GM12873 (cell line): ENCODE data around the gene MTG2.

Experiments
- CTCF ChIP-seq: IDR thresholded peaks from 2 replicates; pipeline ENCODE4 v1.5.1; 2012; ENCODE audit warnings: low read depth, mild to moderate bottlenecking, moderate library complexity, low read length, control low read depth; ENCODE audit not compliant: insufficient read depth; ENCODE audit errors: missing control alignments

Gene MTG2

DNA sequence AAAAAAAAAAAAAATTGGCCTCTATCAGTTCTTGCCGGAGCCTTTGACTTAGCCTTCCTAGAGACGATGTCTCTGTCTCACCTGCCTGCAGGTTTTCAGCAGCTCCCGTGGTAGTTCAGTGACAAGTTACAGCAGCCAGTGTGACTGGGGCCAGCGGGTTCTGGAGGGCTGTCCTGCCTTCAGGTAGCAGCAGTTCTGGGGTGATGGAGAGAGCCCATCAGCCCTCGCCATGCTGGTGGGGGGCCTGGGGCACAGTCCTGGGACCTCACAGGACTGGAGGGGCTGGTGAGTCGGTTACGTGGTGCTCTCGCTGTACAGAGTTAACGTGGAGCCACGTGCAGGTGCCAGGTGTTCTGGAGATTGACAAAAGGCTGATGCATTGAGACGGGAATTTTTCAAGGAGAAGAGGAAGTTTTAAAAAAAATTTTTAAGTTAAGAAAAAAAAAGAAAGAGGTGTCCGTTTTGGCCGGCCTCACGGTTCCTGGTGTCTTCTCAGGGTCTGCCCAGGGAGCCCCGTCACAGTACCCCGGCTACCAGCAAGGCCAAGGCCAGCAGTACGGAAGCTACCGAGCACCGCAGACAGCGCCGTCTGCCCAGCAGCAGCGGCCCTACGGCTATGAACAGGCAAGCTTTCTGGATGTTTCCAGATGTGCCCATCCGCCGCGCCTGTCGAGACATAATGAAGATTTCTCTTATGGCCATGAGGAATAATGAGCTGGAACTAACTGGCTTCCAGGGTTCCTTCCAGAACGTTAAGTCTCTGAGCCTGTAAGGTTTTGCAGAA lies 8.6 kb upstream of the MTG2 start:
- no peak for TF ChIP-seq CTCF

GRCh38 chr20:62174870-62175624 lies 7.8 kb upstream of the MTG2 start:
- no peak for TF ChIP-seq CTCF

DNA sequence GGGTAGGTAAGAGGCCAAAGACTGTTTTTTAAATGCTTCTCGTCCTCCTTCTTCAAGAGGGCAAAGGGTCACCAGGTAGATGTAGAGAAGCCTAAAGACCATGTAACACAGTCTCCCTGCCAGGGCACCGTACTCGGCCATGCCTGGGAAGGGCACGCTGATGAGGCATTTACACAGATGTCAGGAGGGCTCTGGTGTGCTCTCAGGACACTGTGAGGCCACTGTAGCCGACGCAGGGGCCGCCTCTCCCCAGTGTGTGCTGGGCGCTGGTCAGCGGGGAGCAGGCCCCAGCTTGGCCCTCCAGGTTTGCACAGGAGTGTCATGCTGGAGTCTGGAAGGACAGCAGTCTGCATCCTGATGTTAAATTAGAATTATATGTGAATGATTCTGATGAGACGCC lies 7.1 kb upstream of the MTG2 start:
- no peak for TF ChIP-seq CTCF

DNA sequence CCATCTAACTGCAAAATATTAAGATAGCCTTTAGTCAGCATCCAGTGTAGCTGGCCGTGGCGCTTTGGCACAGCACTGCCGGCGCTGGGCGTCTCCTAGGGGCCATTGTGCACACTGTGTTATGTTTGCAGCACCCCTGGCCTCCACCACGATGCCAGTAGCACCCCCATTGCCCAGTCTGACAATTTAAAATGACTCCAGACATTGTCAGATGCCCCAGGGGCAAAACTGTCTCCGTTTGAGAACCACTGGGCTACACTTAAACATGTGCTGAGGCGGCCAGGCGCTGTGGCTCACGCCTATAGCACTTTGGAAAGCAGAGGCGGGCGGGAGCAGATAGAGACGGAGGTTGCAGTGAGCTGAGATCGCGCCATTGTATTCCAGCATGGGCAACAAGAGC lies 6.0 kb upstream of the MTG2 start:
- TF ChIP-seq CTCF, result no peak

DNA sequence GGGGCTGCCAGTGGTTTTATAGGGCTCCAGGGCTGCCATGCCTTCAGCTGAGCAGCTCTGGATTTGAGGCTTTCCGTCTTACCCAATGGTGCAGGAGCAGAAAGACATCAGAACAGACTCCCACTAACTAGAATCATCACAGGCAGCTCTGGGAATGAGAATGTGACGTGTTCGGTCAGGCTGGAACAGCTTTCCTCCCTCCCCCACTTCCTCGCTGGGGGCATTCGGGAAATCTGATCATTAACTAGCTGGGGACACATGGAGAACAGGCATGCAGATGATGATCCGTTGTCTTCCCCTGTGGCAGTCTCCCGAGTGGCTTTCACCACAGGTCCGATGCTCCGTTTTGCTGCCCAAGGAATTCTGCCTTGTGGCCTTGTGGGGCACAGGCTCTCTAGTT lies 5.5 kb upstream of the MTG2 start:
- no peak for TF ChIP-seq CTCF

GRCh38 chr20:62178316-62179161 lies 4.3 kb upstream of the MTG2 start:
- TF ChIP-seq CTCF, result no peak

DNA sequence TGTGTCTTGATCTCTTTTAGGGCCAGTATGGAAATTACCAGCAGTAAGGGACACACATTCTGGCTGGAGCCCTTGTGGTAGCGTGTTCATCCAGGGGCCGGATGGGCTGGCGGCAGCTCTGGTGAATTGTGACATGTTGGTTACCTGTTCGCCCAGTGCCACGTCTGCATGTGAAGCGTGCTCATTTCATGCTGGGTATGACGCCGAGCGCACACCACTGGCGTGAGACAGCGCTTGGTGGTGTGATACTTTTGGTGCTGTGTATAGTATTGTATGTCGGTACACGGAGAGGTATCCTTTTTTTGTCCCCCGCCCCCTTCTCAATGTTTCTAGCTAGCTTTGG lies 3.7 kb upstream of the MTG2 start:
- no peak for TF ChIP-seq CTCF
